Body of pancreas (tissue), 4 donors: ENCODE data around the gene AMBRA1.

ENCODE experiments used
- POLR2A ChIP-seq, 3 donors: fragments of 450-650 bp; IDR thresholded peaks; one replicate each; pipeline ENCODE4 v1.6.1; 2016; ENCODE audit warnings: antibody characterized with exemption in 3 of 3, mild to moderate bottlenecking in 2 of 3
- TF ChIP-seq, protein P1 (sequence below), 7 experiments: fragments of 450-650 bp in 4 of 7; fragments of 200-600 bp in 3 of 7; sonication (generic) in 3 of 7; IDR thresholded peaks; one replicate each; pipeline ENCODE4 v1.5.1; 2016 to 2019; ENCODE audit warnings: antibody characterized with exemption in 7 of 7

DNA sequence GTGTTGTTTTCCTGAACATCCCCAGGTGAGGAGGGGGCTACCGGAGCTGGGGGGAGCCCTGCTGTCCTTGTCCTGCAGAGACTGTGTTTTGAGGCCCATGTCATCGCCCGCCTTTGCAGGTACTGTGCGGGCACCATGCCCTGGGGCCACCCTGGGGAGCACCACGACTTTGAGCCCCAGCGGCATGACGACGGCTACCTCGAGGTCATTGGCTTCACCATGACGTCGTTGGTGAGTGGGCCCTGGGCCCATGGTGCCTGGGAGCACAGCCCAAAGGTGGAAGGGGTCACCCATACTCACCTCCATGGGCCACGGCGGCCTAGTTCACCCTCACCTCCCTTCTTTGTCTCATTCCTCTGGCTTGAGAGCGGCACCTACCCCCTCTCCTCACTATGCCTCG is 219.0 kb downstream of the AMBRA1 start:
- TF ChIP-seq POLR2A (IDR thresholded peaks at IDR 0.05): no peak
- TF ChIP-seq, protein P1, sequence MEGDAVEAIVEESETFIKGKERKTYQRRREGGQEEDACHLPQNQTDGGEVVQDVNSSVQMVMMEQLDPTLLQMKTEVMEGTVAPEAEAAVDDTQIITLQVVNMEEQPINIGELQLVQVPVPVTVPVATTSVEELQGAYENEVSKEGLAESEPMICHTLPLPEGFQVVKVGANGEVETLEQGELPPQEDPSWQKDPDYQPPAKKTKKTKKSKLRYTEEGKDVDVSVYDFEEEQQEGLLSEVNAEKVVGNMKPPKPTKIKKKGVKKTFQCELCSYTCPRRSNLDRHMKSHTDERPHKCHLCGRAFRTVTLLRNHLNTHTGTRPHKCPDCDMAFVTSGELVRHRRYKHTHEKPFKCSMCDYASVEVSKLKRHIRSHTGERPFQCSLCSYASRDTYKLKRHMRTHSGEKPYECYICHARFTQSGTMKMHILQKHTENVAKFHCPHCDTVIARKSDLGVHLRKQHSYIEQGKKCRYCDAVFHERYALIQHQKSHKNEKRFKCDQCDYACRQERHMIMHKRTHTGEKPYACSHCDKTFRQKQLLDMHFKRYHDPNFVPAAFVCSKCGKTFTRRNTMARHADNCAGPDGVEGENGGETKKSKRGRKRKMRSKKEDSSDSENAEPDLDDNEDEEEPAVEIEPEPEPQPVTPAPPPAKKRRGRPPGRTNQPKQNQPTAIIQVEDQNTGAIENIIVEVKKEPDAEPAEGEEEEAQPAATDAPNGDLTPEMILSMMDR (IDR thresholded peaks at IDR 0.05): no peak
